ENCODE results near the gene FAM78A.
A peak's percentile ranks its signal among the peaks of the same experiment; 100 is the strongest.
"Not testable (repeated sequence)": the region's sequence is repeated elsewhere in the genome, so short reads cannot be mapped to it uniquely, and the experiment has no call there.

The FAM78A gene

DNA sequence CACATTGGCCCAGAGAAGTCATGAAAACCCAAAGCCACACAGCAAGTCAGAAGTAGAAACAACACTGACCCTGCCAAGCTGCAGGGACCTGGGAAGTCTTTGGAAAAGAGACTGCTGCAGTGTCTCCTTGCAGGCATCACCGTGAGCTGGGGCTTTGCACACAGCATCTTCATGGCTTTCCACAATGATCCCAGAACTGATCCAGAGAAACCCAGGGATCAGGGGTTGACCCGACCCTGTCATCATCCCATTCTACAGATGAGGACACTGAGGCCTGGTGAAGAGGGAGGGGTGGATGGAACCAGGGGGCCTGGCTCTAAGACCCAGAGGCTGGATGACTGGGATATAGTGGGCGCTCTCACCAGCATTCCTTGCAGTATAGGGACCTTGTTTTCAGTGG is 4.3 kb upstream of the FAM78A start:
- no peak for DNase-seq

DNA sequence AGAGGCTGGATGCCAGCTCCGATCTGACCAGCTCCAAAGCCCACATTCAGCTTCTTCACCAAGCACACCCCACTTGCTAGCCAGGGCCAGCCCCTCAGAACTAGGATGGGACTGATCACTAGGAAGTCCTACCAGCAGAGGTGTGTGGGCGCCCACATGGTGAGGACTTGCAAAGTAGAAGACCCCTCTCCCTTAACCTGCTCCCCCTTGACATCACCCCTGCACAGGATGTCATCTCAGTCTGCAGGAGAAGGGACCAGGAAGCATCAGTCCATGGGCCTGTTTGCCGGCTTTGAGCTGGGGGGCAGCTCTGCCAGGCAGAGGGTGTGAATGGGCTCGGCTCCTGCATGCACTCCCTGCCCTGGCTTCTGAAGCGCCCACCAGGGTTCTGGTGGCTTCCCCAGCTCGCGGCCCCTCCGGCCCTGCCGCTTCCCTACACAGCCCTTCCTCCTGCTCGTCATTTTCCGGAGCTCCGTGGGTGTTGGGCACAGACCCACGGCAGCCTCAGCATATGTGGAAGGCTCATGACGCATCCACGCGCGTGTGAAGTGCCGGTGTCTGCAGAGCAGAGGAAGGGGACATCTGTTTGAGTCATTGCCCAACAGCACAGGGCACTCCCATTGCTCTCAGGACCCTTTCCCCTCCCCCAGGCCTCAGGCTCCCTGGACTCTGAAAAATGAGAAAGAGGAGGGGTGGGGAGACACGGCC is 3.7 kb upstream of the FAM78A start:
- DNase-seq, result no peak

- DNase-seq, result no peak
Measured at GRCh38 chr9:131279196-131279862, 3.0 kb upstream of the FAM78A start.

- no peak for DNase-seq
Measured at GRCh38 chr9:131278702-131279111, 2.4 kb upstream of the FAM78A start.

GRCh38 chr9:131277910-131278701 is 1.8 kb upstream of the FAM78A start:
- peak; percentile 95 for DNase-seq

- peak; percentile 57 for DNase-seq
Measured at GRCh38 chr9:131277287-131277909, 1.1 kb upstream of the FAM78A start.

- no peak for DNase-seq
Measured at GRCh38 chr9:131276891-131277286, 579 bp upstream of the FAM78A start.

- DNase-seq, result no peak
Measured at GRCh38 chr9:131275332-131276093, 797 bp downstream of the FAM78A start.

GRCh38 chr9:131274674-131275331 is 1.5 kb downstream of the FAM78A start:
- no peak for DNase-seq

DNA sequence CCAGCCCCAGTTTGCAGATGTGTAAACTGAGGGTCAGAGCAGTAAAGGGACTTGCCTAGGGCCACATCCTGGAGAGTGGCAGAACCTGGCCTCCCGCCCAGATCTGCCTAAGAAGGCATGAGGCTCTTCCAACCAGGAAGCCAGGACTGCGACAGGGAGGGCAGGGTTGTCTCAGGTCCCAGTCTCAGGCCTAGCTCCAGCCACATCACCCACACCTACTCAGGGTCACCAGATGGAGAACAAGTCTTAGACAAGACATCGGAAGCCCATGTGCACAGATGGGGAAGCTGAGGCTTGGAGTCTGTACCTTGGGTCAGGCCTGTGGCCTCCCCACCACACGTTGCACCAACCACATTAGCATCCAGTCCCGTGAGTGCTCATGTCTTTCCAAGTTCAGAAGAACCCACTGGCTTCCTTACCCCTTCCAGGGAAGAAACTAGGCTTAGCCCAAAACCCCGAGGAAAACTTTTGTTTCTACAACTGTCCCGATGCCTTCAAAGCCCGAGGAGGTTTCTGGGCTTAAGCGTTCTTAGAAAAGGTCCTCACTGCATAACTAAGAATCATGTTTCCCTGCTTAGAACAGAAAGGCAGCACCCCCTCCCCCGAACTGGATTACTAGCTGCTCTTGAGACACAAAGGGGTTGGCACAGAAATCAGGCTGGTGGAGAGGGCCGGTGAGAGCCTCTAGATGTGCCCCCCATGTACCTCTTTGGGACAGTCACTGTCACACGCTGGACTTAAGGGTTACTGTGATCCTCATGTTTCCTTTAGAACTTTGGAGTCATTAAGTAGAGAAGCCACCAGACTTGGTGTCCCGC is 2.2 kb downstream of the FAM78A start:
- DNase-seq, result no peak

GRCh38 chr9:131273146-131273855 is 3.0 kb downstream of the FAM78A start:
- no peak for DNase-seq

GRCh38 chr9:131272212-131272611 is 4.1 kb downstream of the FAM78A start:
- no peak for DNase-seq

DNA sequence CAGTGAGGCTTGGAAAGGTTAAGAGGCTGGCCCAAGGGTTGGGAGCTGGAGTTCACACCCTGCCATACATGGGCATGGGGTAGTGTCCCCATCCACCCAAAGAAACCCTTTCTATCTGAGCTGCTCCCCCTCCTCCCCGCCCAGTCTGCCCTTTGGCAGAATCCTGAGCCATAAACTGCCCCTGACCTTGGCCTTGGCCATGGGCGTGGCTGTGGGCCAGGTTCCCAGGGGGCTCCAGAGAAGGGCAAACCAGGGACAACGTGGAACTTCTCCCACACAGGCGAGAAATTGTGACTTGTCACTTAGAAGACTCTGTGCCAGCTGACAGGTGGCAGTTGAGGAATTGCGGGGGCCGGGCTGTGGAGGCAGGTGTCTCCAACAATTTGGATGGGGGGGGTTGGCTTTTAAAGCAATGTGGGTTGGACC is 4.8 kb downstream of the FAM78A start:
- DNase-seq, result no peak

DNA sequence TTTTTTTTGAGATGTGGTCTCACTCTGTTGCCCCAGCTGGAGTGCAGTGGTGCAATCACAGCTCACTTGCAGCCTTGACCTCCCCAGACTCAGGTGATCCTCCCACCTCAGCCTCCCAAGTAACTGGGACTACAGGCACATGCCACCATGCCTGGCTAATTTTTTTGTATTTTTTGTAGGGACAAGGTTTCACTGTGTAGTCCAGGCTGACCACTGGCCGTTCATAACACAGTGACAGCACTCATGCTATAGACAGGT is 5.4 kb downstream of the FAM78A start:
- not testable (repeated sequence) for DNase-seq

DNA sequence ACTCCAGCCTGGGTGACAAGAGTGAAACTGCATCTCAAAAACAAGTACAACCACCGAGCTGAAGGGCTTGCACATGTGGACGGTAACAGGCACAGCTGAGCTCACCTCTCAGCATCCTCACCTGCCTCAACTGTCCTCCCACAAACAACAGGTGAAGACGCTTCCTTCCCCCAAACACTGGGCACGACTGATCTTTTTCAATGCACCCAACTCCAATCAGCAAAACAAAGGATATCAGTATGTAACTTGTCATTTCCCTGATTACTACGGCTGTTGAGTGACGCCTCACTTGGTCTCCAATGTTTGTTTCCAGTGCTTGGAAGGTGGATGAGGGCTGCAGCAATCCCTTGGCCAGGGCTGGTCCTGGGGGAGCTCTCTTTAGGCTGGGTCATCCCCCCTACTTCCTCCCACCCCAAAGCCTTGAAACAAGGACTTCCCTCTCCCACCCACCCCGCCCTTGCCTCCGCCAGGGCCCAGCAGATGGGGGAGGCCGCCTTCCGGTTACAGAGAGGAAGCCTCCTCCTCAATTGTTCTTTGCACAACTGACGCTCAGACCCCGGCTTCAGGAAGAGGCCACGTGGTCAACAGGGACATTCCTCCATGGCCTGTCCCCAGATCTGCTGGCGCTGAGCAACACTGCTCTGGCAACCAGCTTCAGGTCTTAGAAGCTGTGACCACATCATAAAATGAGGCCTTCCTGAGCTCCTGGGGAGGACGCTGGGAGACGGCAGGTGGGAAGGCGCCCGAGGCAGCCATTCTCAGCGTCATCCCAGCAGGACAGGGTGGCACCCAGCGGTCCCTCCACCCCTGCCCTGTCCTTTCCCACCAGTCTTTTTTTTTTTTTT is 5.9 kb downstream of the FAM78A start:
- no peak for DNase-seq

DNA sequence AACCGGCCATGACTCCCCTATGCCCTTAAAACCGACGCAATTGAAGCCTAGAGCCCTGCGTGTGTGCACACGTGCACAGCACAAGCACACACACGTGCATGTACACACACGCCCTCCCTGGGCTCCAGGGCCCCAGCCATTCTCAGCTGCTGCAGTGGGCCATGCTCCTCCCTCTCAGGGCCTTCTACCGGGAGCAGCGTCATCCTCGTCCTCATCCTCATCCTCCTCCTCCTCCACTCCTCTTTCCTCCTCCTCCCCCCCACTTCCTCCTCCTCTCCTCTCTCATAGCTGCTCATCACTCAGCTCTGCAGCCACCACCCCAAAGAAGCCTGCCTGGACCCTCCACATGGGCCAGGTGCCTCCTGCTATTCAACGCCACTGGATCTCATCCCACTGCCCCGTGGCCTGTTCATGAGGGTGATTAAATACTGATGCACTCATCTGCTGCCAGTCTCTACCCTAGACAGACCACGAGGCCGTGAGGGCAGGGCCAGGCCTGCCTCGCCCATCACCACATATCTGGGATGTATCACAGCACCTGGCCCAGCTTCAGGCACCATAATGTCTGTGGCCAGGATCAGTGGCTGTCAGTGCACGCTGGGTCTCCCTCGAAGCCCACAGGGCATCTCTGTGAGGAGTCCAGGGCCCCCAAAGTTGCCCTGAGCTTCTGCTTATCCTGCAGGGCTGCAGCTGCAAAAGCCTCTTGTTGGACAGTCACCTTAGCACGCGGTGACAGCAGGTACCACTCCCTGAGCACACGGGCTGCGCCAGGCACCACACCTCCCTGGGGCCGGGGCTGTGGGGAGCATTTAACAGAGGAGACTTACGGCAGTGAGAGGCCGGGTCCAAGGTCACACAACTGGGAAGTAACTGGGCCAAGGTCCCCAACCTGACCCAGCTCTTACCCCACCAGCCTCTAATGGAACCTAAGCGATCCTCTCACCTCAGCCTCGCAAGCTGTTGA is 9.8 kb downstream of the FAM78A start:
- no peak for DNase-seq

DNA sequence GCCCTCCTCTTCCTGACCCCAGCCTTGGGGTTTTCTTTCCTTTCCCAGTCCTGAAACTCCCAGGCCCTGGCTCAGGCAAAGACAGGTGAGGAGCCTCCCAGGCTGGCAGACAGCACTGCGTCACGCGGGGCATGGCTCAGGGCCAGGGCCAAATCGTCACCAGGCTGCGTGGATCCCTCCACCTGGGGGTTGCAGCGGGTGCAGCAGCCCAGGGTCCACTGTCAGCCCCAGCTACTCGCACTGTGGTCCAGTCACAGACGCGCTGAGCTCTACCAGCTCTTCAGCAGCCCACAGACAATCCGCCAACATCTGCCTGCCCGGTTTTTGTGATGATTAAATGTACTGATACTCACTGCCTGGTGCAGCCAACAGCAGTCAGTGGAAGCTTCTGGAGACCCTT is 12.1 kb downstream of the FAM78A start:
- DNase-seq, result no peak

GRCh38 chr9:131263701-131264100 is 12.6 kb downstream of the FAM78A start:
- no peak for DNase-seq

DNA sequence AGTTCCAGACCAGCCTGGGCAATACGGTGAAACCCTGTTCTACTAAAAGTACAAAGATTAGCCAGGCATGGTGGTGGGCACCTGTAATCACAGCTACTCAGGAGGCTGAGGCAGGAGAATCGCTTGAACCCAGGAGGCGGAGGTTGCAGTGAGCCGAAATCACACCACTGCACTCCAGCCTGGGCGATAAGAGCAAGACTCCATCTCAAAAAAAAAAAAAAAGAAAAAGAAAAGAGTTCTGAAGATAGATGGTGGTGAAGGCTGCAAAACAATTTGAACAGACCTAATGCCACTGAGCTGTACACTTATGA is 13.3 kb downstream of the FAM78A start:
- DNase-seq, result not testable (repeated sequence)

Measured in eye (tissue), 1 donor.